Esophagus muscularis mucosa (tissue), 4 donors: Measurements from ENCODE around the gene ARHGEF12. TPM values are rescaled to one million over a fixed set of nuclear protein-coding genes. Genes with fewer than 3 reads are reported as not detected.

Source experiments
- DNase-seq: peaks from one replicate; pipeline ENCODE4 v3.0.0-alpha.2; 2017; ENCODE audit errors: extremely low spot score
- H3K27ac ChIP-seq, 4 donors: fragments of 200-600 bp; sonication (generic); replicated peaks in 1 of 4; 1 replicate in 3 of 4; 2 replicates in 1 of 4; pipeline ENCODE4 v1.5.1; 2016 to 2019; ENCODE audit warnings: mild to moderate bottlenecking in 1 of 4
- H3K27me3 ChIP-seq, 4 donors: fragments of 200-600 bp; sonication (generic); one replicate each; pipeline versions ENCODE4 v1.5.1 to v1.6.0; 2016 to 2019
- H3K36me3 ChIP-seq, 4 donors: fragments of 200-600 bp; sonication (generic); one replicate each; pipeline ENCODE4 v1.5.1; 2016 to 2019
- H3K4me1 ChIP-seq, 4 donors: fragments of 200-600 bp; sonication (generic); one replicate each; pipeline ENCODE4 v1.5.1; 2016 to 2019
- H3K4me3 ChIP-seq, 4 donors: fragments of 200-600 bp; sonication (generic); 1 replicate in 2 of 4; 2 replicates in 2 of 4; pipeline ENCODE4 v1.5.1; 2016 to 2019; ENCODE audit warnings: mild to moderate bottlenecking in 4 of 4, moderate library complexity in 1 of 4
- H3K9me3 ChIP-seq, 4 donors: fragments of 200-600 bp; sonication (generic); 1 replicate in 3 of 4; 2 replicates in 1 of 4; pipeline ENCODE4 v1.5.1; 2016 to 2019
- EP300 ChIP-seq: sonication (generic); formaldehyde crosslinking; IDR thresholded peaks from one replicate; pipeline ENCODE4 v1.6.1; 2017; ENCODE audit warnings: antibody characterized with exemption
- POLR2A ChIP-seq: fragments of 450-650 bp; IDR thresholded peaks from one replicate; pipeline ENCODE4 v1.6.1; 2017; ENCODE audit warnings: antibody characterized with exemption, moderate library complexity, mild to moderate bottlenecking, low read depth
- POLR2AphosphoS5 ChIP-seq, 2 donors: sonication (generic); formaldehyde crosslinking; IDR thresholded peaks; one replicate each; pipeline ENCODE4 v1.6.1; 2017; ENCODE audit warnings: antibody characterized with exemption in 2 of 2
- WGBS: methylation state at CpG from one replicate; pipeline ENCODE4 v1.1.5; 2018; 5-methylcytosine and 5-hydroxymethylcytosine counted together
- intact Hi-C: fragments of 100-400 bp; cut with DNase I; formaldehyde crosslinking; loops from one replicate; pipeline ENCODE4 v1.15.1; 2023
- total RNA-seq, 4 donors: library from RNA; depleted of rRNA; stranded (reverse); fragments of >200 nt; gene quantifications; one replicate each; pipeline versions ENCODE4 v1.1.0 to v1.2.1, GENCODE V29; 2016
- TF ChIP-seq, protein P1 (sequence below), 3 experiments: fragments of 200-600 bp in 2 of 3; fragments of 450-650 bp in 1 of 3; sonication (generic) in 2 of 3; IDR thresholded peaks; one replicate each; pipeline ENCODE4 v1.5.1; 2017 to 2019; ENCODE audit warnings: antibody characterized with exemption in 3 of 3, mild to moderate bottlenecking in 2 of 3, moderate library complexity in 1 of 3

The ARHGEF12 gene
- total RNA-seq, 4 donors from 2014 or later: 89.1 to 118 (median 106) TPM

DNA sequence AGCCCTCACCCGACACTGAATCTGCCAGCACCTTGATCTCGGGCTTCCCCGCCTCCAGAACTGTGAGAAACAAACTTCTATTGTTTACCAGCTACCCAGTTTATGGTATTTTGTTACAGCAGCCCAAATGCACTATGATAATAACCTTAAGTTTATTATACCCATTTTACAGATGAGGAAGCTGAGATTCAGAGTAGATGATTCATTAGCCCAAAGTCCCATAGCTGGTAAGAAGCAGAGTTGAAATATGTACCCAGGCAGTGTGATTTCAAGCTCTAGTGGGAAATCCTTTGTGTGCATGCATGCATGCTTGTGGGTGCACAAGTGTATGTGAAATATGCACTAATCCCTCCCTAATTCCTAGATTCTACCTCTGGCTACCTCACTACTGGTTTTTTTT is 183.3 kb downstream of the ARHGEF12 start:
- H3K4me1 ChIP-seq: peaks cover 0 to 8% (median 0%) of the 10 kb centered on the region in 4 donors
- intact Hi-C loops: no loop called here
- 96% methylated on average over 3 of the region's 3 CpGs for WGBS
- no peak overlapping the region for H3K27ac ChIP-seq
- H3K36me3 ChIP-seq: no peaks in the 10 kb centered on the region
- no peak overlapping the region for H3K4me3 ChIP-seq
- no peaks in the 10 kb centered on the region for H3K9me3 ChIP-seq
- no peak for DNase-seq
- no peak for TF ChIP-seq EP300
- peaks cover 0 to 33% (median 0%) of the 10 kb centered on the region in 4 donors for H3K27me3 ChIP-seq

DNA sequence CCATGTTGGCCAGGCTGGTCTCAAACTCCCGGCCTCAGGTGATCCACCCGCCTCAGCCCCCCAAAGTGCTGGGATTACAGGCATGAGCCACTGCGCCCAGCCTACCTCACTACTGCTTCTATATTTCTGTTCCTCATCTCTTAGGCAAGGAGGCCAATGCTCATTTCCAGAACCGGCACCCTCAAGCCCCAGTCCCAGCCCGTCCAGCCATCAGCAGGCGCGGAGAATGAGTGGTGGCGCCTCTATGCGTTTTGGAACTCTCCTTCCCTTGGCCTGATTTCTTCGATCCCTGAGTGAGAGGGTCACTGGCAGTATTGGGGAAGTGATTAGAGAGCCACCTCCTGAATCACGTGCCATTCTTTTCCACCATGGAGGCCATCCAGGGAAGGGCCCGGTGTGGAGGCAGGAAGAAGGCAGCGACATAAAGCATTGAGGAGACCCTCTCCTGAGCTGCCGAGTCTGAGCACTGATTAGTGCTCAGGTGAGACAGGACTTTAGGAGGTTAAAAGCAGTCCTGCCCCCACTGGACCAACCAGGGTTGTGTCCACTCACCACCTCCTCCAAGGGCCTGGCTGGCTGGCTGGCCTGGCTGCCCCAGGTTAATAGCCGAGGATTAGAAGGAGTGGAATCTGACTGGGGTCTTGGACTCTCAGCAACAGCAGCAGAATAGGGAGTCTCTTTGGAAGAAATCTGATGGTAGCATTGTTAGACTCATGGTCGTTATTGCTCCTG is 184.0 kb downstream of the ARHGEF12 start:
- intact Hi-C loops: loop anchor here (5.0 kb wide), 1 partner anchor 102 kb away; no protein-coding TSS in a partner anchor
- Histone ChIP-seq H3K9me3 (no peaks in the 10 kb centered on the region), H3K27ac (no peak overlapping the region), H3K27me3 (peaks cover 0 to 33% (median 0%) of the 10 kb centered on the region in 4 donors), H3K4me1 (peaks cover 0 to 8% (median 0%) of the 10 kb centered on the region in 4 donors), H3K36me3 (no peaks in the 10 kb centered on the region), H3K4me3 (no peak overlapping the region)
- no peak for TF ChIP-seq EP300
- no peak for TF ChIP-seq POLR2AphosphoS5 (IDR thresholded peaks at IDR 0.05)
- no peak for TF ChIP-seq POLR2A
- TF ChIP-seq, protein P1, sequence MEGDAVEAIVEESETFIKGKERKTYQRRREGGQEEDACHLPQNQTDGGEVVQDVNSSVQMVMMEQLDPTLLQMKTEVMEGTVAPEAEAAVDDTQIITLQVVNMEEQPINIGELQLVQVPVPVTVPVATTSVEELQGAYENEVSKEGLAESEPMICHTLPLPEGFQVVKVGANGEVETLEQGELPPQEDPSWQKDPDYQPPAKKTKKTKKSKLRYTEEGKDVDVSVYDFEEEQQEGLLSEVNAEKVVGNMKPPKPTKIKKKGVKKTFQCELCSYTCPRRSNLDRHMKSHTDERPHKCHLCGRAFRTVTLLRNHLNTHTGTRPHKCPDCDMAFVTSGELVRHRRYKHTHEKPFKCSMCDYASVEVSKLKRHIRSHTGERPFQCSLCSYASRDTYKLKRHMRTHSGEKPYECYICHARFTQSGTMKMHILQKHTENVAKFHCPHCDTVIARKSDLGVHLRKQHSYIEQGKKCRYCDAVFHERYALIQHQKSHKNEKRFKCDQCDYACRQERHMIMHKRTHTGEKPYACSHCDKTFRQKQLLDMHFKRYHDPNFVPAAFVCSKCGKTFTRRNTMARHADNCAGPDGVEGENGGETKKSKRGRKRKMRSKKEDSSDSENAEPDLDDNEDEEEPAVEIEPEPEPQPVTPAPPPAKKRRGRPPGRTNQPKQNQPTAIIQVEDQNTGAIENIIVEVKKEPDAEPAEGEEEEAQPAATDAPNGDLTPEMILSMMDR (IDR thresholded peaks at IDR 0.05): no peak
- DNase-seq: no peak
- 97% methylated on average over 16 of the region's 16 CpGs for WGBS

DNA sequence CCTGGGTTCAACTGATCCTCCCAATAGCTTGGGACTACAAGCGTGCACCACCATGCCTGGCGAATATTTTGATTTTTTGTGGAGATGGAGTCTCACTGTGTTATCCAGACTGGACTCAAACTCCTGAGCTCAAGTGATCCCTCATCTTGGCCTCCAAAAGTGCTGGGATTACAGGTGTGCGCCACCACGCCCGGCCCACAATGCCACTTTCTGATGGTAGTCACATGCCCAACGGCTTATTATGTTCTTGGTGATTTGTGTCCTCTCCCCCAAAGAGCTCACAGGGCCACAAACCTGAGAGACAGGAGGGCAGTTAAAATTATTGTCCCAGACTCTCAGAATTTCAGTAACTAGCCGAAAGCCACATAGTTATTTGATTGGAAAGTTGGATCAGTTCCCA is 185.0 kb downstream of the ARHGEF12 start:
- intact Hi-C loops: loop anchor here (5.0 kb wide), 1 partner anchor 101 kb away; no protein-coding TSS in a partner anchor
- Histone ChIP-seq H3K4me3 (no peak overlapping the region), H3K4me1 (peaks cover 0 to 8% (median 0%) of the 10 kb centered on the region in 4 donors), H3K9me3 (no peaks in the 10 kb centered on the region), H3K36me3 (no peaks in the 10 kb centered on the region), H3K27me3 (peaks cover 0 to 35% (median 0%) of the 10 kb centered on the region in 4 donors), H3K27ac (no peak overlapping the region)
- no peak for DNase-seq
- TF ChIP-seq POLR2AphosphoS5 (IDR thresholded peaks at IDR 0.05): no peak
- no peak for TF ChIP-seq POLR2A
- TF ChIP-seq, protein P1 (IDR thresholded peaks at IDR 0.05): no peak
- TF ChIP-seq EP300: no peak
- WGBS: 94% methylated on average over 7 of the region's 7 CpGs

- intact Hi-C loops: loop anchor here (5.0 kb wide), 1 partner anchor 100 kb away; no protein-coding TSS in a partner anchor
- Histone ChIP-seq H3K4me3 (no peak overlapping the region), H3K36me3 (no peaks in the 10 kb centered on the region), H3K9me3 (no peaks in the 10 kb centered on the region), H3K4me1 (peaks cover 0 to 8% (median 2%) of the 10 kb centered on the region in 4 donors), H3K27ac (no peak overlapping the region), H3K27me3 (peaks cover 0 to 30% (median 0%) of the 10 kb centered on the region in 4 donors)
- WGBS: 96% methylated on average over 11 of the region's 11 CpGs
- DNase-seq: no peak
- no peak for TF ChIP-seq EP300
- TF ChIP-seq POLR2AphosphoS5 (IDR thresholded peaks at IDR 0.05): no peak
- TF ChIP-seq POLR2A: no peak
- TF ChIP-seq, protein P1 (IDR thresholded peaks at IDR 0.05): no peak
Observed at GRCh38 chr11:120522021-120522420, 185.8 kb downstream of the ARHGEF12 start.

DNA sequence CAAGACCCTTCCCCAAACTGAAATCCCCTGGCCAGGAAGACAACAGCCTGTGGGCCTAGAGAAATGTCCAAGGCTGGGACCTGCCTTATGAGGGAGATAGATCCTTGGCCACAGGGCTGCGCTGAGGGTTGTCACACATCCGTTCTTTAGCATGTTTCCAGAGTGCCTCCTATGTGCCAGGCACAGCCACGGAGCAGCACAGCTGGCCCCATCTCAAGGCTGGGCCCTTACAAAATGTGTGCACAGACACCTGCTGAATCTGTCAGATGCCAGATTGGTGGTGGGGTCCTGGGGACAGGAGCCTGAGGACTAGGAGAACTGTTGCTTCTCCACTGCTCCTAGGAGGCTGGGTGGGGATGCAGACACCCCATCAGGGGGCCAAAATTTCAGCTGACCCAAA is 186.5 kb downstream of the ARHGEF12 start:
- intact Hi-C loops: loop anchor here (5.0 kb wide), 1 partner anchor 100 kb away; no protein-coding TSS in a partner anchor
- peaks cover 0 to 31% (median 0%) of the 10 kb centered on the region in 4 donors for H3K27me3 ChIP-seq
- no peak overlapping the region for H3K4me3 ChIP-seq
- peaks cover 0 to 8% (median 7%) of the 10 kb centered on the region in 4 donors for H3K4me1 ChIP-seq
- H3K27ac ChIP-seq: no peak overlapping the region
- no peaks in the 10 kb centered on the region for H3K9me3 ChIP-seq
- no peak for DNase-seq
- 93% methylated on average over 2 of the region's 3 CpGs for WGBS
- no peaks in the 10 kb centered on the region for H3K36me3 ChIP-seq
- TF ChIP-seq EP300 (no peak), POLR2AphosphoS5 (IDR thresholded peaks at IDR 0.05) (no peak), POLR2A (no peak)
- TF ChIP-seq, protein P1 (IDR thresholded peaks at IDR 0.05): no peak
